Stimulated activated CD4-positive, alpha-beta T cell treated with anti-CD3 and anti-CD28 coated beads, Interleukin-15, amount 100 ng/mL, for 24 hours (primary cell): ENCODE results near the gene RPE65.
"Not testable (repeated sequence)": the region's sequence is repeated elsewhere in the genome, so short reads cannot be mapped to it uniquely, and the experiment has no call there.

ENCODE experiments used
- DNase-seq: peaks from one replicate; pipeline ENCODE4 v3.0.0-alpha.2; 2020

Gene RPE65

DNA sequence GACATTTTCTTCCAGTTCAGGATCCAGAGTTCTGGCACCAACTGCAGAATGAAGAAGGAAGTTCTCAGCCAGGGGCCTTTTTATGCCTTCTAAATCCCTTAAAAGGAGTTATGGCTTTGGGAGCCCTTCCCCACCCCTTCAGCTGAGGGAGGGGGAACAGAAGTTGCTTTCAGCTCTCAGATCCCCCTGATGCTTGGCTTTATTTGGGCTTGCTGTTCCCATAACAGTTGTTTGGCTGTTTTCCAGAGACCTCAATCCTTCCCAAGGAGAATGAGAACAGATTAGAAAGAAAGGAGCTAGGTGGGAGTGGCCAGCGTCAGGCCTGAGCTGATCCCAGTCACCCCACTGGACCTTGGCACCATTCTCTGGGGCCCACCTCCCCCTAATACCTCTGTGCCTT, at the start of gene RPE65:
Gene RPE65, minus strand, starts transcription at position 54 of the 400 bp plus-strand sequence. Its CDS starts 49 bp downstream, at position 5.
- DNase-seq: no peak

DNA sequence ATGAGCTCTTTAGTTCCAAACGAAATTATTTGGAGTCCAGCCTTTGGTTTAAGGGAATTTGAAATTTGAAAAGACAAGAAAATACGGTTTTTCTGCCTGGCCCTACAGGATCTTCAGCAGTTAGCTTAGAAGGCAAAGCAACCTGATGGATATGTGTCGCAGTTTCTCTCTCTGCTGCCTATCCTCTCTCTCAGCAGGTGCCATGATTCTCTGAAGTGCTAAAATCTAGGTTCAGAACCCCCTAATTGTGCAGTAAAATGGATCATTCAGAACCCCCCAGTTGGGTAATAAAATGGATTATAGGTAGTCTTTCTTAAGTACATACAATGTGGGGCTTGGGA, 47.6 kb upstream of the RPE65 start:
- no peak for DNase-seq

GRCh38 chr1:68496680-68497357, 47.1 kb upstream of the RPE65 start, which contains the start of gene DEPDC1:
TSS of gene DEPDC1 (minus strand) at chr1:68497082. CDS start at chr1:68496999, 83 bp downstream.
- DNase-seq: peak; percentile 87

DNA sequence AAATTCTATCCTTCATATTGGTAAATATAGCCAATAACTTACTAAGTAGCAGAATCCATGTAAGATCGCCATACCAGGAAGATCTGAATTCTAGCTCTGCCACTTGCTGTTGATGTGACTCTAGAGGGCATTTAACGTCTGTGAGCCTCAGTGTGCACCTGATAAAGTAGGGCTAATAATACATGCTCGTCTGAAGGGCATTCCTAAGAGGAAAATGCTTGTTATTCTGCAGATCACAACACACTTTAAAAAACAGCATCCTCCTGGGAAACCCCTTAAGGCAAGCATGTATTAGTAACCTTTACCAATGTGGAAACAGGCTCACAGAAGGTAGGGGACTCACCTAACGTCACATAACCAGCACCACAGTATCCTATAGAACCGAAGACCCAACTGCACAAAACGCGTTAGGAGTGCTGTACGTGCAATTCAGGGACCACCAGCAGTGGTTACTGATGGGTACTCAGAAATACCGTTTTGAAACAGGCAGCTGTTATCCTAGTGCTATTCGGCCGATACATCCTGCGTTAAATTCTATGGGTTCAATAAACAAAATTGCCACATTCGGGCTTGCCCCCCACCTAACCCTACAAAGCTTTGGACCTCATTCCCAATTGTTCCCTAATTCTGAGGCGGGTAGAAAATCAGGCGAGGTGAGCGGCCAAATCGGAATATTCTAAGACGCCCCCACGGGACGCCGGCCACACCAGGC, 46.4 kb upstream of the RPE65 start:
- no peak for DNase-seq

DNA sequence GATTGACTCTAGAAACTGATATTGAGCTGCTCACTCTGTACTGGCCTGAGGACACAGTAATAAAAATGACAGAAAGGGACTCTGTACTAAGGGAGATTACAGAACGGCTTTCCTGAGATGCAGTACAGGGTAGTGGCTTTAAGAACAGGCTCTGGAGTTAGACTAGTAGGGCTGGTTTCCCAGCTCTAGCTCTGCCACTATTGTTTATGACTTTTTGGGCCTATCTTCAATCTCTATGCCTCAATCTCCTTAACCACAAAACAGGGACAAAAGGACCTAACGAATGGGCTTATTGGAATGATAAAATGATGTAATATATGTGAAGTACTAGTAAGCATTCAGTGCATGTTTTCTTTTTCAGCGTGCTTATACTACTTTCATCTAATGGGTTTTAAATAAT, 45.8 kb upstream of the RPE65 start:
- DNase-seq: no peak

DNA sequence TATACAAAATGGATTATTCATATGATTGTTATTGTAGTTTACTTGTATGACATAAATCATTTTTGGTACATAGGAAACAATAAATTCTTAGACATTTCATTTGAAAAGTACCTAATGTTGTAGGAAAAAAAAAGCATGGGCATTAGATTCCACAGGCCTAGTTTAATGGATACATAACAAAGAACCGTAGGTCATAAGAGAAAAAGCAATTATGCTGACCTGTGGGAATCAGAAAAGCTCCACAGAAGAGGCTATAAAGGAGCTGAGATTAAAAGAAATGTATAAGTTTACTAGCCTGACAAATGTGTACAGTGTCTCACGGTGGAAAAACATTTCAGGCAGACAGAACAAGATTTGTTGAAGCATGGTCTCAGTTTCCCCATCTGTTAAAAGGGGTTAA, 43.4 kb upstream of the RPE65 start:
- DNase-seq: no peak

DNA sequence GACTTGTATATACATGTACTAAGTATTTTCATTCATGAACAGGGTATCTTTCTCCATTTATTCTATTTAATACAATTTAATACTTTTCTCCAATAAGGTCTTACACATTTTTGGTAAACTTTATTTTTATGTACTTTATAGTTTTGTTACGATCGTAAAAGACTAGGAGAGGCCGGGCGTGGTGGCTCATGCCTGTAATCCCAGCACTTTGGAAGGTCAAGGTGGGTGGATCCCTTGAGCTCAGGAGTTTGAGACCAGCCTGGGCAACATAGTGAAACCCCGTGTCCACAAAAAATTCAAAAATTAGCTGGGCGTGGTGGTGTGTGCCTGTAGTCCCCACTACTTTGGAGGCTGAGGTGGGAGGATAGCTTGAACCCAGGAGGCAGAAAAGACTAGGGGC, 42.5 kb upstream of the RPE65 start:
- DNase-seq: not testable (repeated sequence)

DNA sequence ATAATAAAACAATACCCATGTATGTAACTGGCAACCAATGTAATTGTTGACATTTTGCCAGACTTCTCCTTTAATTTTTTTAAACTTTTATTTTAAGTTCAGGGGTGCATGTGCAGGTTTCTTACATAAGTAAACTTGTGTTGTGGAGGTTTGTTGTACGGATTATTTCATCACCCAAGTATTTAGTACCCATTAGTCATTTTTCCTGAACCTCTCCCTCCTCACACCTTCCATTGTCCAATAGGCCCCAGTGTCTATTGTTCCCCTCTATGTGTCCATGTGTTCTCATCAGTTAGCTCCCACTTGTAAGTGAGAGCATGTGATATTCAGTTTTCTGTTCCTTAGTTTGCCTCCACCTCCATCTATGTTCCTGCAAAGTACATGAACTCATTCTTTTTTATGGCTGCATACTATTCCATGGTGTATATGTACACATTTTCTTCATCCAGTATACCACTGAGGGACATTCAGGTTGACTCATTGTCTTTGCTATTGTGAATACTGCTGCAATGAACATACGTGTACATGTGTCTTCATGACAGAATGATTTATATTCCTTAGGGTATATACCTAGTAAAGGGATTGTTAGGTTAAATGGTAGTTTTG, 40.4 kb upstream of the RPE65 start:
- no peak for DNase-seq

GRCh38 chr1:68485431-68486022, 35.8 kb upstream of the RPE65 start:
- no peak for DNase-seq

DNA sequence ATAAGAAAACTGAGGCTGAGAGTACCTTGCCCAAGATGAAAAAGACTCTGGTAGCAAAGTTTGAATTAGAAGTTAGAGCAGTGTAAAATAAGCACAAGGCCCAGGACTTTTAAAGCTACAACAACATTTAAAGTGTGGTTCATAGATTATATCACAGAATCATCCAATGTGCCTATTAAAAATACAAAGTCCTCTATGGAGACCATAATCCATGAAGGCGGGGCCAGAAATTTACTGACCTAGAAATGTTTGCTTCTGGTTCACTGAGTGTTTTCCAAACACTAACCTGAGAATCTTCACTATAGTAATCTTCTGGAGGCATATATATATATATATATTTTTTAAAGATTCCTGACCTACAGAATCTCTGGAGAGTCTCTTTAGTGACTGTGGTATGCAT, 34.9 kb upstream of the RPE65 start:
- DNase-seq: no peak

- no peak for DNase-seq
Observed at GRCh38 chr1:68481041-68481440, 31.3 kb upstream of the RPE65 start.

GRCh38 chr1:68479501-68479900, 29.7 kb upstream of the RPE65 start:
- DNase-seq: no peak

DNA sequence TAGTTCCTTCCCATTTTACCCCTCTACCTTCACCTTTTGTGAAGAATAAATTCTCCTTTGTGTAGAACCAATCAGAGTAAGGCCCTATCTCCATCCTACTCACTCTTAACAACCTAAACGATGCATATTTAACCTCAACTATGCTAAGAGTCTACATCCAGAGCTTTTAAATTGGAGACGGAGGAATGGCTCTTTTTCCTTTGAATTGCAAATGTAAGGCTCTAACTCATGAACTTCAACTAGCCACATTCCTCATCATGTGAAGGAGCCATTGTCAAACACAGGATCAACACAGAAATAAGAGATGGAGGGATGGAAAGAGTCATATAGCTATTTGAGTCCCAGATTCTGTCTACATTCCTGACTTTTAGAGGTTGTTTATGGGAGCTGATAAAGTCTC, 28.9 kb upstream of the RPE65 start:
- DNase-seq: no peak

DNA sequence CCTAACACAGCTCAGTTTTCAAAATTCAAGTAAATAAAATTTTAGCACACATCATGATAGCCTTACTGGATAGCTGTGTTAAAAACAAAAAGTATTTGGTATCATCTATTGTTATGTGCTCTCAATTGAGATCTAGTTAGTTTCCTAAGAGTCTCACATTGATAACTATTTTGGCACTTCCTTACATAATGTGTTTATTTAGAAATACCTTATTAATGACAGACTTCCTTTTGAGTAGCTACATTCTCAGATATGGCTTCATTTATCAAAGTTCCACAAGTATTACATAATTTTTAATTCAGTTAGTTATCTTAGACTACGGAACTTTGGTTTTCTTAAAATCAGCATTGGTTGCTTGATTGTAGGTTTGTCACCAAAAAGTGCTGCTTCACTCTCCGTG, 26.9 kb upstream of the RPE65 start:
- not testable (repeated sequence) for DNase-seq

GRCh38 chr1:68473060-68473459, 23.3 kb upstream of the RPE65 start:
- no peak for DNase-seq

DNA sequence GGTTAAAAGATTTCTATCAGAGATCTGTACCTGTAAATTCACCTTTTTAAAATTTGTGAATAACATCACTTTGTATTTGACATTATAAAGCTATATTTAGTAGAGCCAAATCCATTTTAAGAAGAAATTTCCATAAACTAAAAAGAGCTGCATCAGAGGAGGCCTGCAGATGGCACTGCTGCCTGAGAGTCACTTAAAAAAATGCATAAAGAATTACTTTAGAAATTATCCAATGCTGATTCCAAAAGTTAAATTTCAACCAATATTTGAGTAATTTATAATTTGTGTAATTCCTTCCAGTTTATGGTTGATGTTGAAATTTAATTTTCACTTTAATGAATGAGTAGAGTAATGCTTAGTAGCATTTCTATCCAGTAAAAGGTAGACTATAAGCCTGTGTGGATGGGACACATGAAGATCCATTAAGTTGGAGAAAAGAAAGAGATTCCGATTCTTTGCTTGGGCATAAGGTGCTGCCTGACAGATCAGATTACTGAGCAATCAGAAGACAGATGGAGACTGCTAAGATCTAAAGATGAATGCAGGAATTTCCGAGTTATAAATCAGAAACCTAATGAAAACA, 20.7 kb upstream of the RPE65 start:
- no peak for DNase-seq

DNA sequence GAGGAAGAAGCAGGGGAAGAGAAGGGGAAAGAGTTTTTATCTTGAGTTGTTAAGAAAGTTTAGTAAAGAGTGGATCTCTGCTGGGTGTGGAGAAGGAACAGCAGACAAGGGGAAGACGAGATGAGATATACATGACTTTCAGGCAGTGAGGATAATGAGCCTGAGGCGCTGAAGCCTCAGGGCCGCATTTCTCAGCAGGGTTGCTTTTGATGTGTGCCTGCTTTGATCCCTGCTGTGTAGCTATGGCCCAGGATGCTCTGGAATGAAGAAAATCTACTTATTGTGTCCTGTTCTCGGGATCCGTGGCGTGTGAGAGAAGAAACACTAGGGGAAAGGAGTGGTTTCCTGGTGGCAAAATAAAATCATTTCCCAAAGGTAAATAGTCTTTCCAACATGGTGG, 15.1 kb upstream of the RPE65 start:
- no peak for DNase-seq

DNA sequence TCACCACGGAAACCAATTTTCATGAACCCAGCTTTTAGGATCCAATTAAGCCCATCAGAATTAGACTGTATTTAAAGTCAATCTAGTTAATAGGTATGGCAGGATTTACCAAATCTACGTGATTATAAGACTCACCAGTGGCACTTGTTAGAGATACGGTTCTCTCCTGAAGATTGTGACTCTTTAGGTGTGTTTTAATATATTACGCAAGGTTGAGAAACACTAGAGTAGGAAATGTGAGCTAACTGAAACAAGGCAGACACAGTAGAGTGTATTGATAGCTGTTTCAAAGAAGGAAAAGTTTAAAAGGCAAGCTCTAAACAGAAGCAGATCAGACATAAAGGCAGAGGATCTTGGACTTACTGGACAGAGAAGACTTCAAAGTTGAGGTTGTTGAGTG, 11.2 kb upstream of the RPE65 start:
- DNase-seq: no peak

DNA sequence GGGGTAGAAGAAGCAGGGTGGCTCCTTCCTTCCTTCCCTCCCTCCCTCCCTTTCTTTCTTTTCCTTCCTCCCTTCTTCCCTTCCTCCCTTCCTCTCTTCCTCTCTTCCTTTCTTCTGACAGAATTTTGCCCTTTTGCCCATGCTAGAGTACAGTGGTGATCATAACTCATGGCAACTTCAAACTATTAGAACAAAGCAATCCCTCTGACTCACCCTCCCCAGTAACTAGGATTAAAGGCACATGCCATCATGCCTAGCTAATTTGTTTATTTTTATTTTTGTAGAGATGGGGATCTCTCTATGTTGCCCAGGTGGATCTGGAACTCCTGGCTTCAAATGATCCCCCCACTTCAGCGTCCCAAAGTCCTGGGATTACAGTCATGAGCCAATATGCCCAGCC, 10.0 kb upstream of the RPE65 start:
- DNase-seq: no peak

- no peak for DNase-seq
Observed at GRCh38 chr1:68459091-68459490, 9.3 kb upstream of the RPE65 start.

DNA sequence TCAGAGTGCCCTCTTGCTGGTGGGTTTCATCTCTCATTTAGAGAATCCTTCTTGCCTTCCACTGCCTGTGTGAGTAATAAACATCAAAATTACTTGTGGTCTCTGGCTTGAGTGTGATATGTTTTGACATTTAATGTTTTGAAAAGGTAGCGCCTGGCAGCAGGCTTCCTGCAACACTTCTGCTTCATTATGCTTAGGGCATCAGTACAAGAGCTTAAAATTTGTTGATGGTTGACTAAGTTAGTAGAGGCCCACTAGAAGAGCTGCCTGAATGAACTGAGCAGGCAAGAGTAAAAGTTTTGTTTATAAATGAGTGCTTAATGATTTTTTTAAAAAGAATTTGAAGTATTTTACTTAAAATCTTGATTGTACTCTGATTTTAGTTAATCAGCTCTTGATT, 6.4 kb upstream of the RPE65 start:
- DNase-seq: no peak

- no peak for DNase-seq
Observed at GRCh38 chr1:68454534-68454933, 4.8 kb upstream of the RPE65 start.

DNA sequence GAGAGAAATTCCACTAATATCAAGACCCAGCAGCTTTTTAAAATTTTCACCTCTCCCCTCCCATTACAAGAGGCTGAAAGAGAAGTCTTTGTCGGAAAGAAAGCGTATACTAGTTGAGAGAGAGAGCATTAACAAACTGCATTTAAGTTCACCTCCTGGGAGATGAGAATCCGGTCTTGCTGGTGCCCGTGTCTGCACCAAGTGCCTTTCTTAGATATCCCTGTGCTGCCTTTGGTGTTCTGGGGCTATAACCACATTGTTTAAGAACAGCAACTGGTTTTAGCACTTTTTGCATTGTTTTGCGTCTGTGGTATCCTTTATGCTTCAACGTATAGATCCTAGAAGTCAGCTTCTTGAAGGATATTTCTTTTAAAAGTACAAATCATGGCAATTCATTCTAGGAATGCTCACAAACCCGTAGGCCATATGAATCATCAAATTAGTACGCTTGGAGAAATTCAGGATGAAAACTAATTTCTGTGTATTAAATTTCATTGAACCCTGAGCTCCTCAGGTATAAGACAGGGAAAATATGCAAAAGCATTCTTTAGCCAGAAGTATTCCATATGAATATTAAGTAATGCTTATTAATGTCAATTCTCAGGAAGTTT, 3.4 kb upstream of the RPE65 start:
- no peak for DNase-seq
